K562 (cell line): ENCODE measurements around the gene PFDN4. TPM values are rescaled to one million over a fixed set of nuclear protein-coding genes. Genes with fewer than 3 reads are reported as not detected.

Experiments
- ATAC-seq: fragments of 200-7000 bp; cut with Tn5 transposase; 3 replicates; pipeline ENCODE4 v1.9.1; 2020; ENCODE audit warnings: moderate library complexity
- BruUV-seq: library from RNA; stranded (reverse); fragments of 400-500 nt; replicated peaks from 2 replicates; lab custom pipeline; 2021; lab: Mats Ljungman, UMichigan
- CTCF ChIA-PET: fragments of 300-600 bp; formaldehyde crosslinking; extraction: SDS; loops from one replicate; lab custom pipeline; 2021; ENCODE audit warnings: low intra/inter-chr PET ratio; lab: Yijun Ruan, JAX
- POLR2A ChIA-PET: fragments of 300-600, 350-650 bp; sonication (Branson Sonifier 250); formaldehyde crosslinking; extraction: SDS; loops from one replicate; lab custom pipeline; 2021; ENCODE audit warnings: antibody characterized with exemption, inconsistent platforms; lab: Yijun Ruan, JAX
- DNase-seq, 4 experiments: peaks; one replicate each; pipeline versions ENCODE4 v3.0.0 to v3.0.0-alpha.2; 2011 to 2018; ENCODE audit warnings: low spot score in 3 of 4, mixed read lengths in 3 of 4; ENCODE audit errors: extremely low read depth in 1 of 4
- FAIRE-seq: peaks from 2 replicates; lab custom pipeline; 2011; peaks lifted over from hg19 to GRCh38; lab: Jason Lieb, UNC
- H2AFZ ChIP-seq: 2 replicates; pipeline ENCODE4 v1.6.0; 2011; ENCODE audit warnings: low read depth, low read length, control low read depth, inconsistent platforms
- H3K27ac ChIP-seq: fragments of 200-600 bp; 3 replicates; pipeline ENCODE4 v1.8.0; 2011; ENCODE audit warnings: low read depth, mild to moderate bottlenecking, control low read depth, inconsistent platforms, low read length, moderate library complexity, mixed read lengths; ENCODE audit errors: extremely low read depth
- H3K27me3 ChIP-seq, 2 experiments: fragments of 300-600 bp in 1 of 2; 2 replicates in 1 of 2; 3 replicates in 1 of 2; pipeline versions ENCODE4 v1.6.0 to v1.8.0; 2011; ENCODE audit warnings: inconsistent platforms in 2 of 2, low read length in 2 of 2, mild to moderate bottlenecking in 1 of 2, mixed read lengths in 1 of 2, moderate library complexity in 1 of 2; ENCODE audit not compliant: control insufficient read depth in 2 of 2, insufficient read depth in 2 of 2
- H3K36me3 ChIP-seq: fragments of 300-600 bp; 3 replicates; pipeline ENCODE4 v1.8.0; 2011; ENCODE audit warnings: mild to moderate bottlenecking, low read length, inconsistent platforms; ENCODE audit not compliant: control insufficient read depth, insufficient read depth
- H3K4me1 ChIP-seq, 2 experiments: fragments of 200-600 bp in 1 of 2; replicated peaks in 1 of 2; 2 replicates in 1 of 2; 3 replicates in 1 of 2; pipeline versions ENCODE4 v1.5.1 to v1.8.0; 2011; ENCODE audit warnings: inconsistent platforms in 2 of 2, low read length in 2 of 2, mild to moderate bottlenecking in 1 of 2, mixed read lengths in 1 of 2, moderate library complexity in 1 of 2; ENCODE audit not compliant: control insufficient read depth in 2 of 2, insufficient read depth in 2 of 2
- H3K4me2 ChIP-seq: 2 replicates; pipeline ENCODE4 v1.6.1; 2011; ENCODE audit warnings: low read length, control low read depth, inconsistent platforms, mixed read lengths; ENCODE audit not compliant: insufficient read depth
- H3K4me3 ChIP-seq: fragments of 200-600 bp; sonication (generic), shearing (Covaris generic); 2 replicates; pipeline ENCODE4 v1.5.1; 2016; ENCODE audit warnings: control low read depth, inconsistent platforms
- H3K79me2 ChIP-seq: fragments of 200-600 bp; 3 replicates; pipeline ENCODE4 v1.8.0; 2011; ENCODE audit warnings: low read length, inconsistent platforms; ENCODE audit not compliant: control insufficient read depth, insufficient read depth
- H3K9ac ChIP-seq, 2 experiments: 2 replicates each; pipeline versions ENCODE4 v1.6.0 to v1.6.1; 2011; ENCODE audit warnings: low read depth in 2 of 2, low read length in 2 of 2, control low read depth in 1 of 2, inconsistent platforms in 1 of 2, mild to moderate bottlenecking in 1 of 2, mixed read lengths in 1 of 2; ENCODE audit not compliant: insufficient read depth in 1 of 2
- H3K9me1 ChIP-seq: one replicate; pipeline ENCODE4 v1.6.0; 2011; ENCODE audit warnings: inconsistent platforms, mild to moderate bottlenecking, low read length, moderate library complexity; ENCODE audit not compliant: control insufficient read depth, insufficient read depth
- H3K9me3 ChIP-seq: replicated peaks from 2 replicates; pipeline ENCODE4 v1.5.1; 2011; ENCODE audit warnings: low read depth, low read length, inconsistent platforms; ENCODE audit not compliant: control insufficient read depth, insufficient read depth
- H4K20me1 ChIP-seq: replicated peaks from 2 replicates; pipeline ENCODE4 v1.6.1; 2011; ENCODE audit warnings: low read length, inconsistent platforms, mixed read lengths; ENCODE audit not compliant: control insufficient read depth, insufficient read depth
- FOXP1 ChIP-seq: sonication (generic); formaldehyde crosslinking; IDR thresholded peaks from 2 replicates; pipeline ENCODE4 v1.8.0; 2022; ENCODE audit warnings: mild to moderate bottlenecking, missing genetic modification reagents
- HMGXB4 ChIP-seq: sonication (generic); formaldehyde crosslinking; IDR thresholded peaks from 2 replicates; pipeline ENCODE4 v1.8.1; 2023; ENCODE audit warnings: mild to moderate bottlenecking, missing genetic modification reagents
- ILK ChIP-seq: fragments of 450-650 bp; IDR thresholded peaks from 2 replicates; pipeline ENCODE4 v1.6.1; 2016; ENCODE audit warnings: missing genetic modification characterization, low read depth, mild to moderate bottlenecking, missing compliant biosample characterization, moderate library complexity, borderline replicate concordance
- LCOR ChIP-seq: sonication (generic); formaldehyde crosslinking; IDR thresholded peaks from 2 replicates; pipeline ENCODE4 v1.8.0; 2022; ENCODE audit warnings: mild to moderate bottlenecking, missing genetic modification reagents
- MCM5 ChIP-seq: fragments of 450-650 bp; IDR thresholded peaks from 2 replicates; pipeline ENCODE4 v1.6.1; 2016; ENCODE audit warnings: low read depth
- ZNF445 ChIP-seq: fragments of 250-450 bp; sonication (Bioruptor Pico); IDR thresholded peaks from 2 replicates; pipeline ENCODE4 v1.4.0; 2020; ENCODE audit warnings: low read depth, mild to moderate bottlenecking, moderate library complexity
- WGBS: fragments of 100-300 bp; shearing (Covaris generic); methylation state at CpG from one replicate; pipeline ENCODE4 v1.1.6; 2016; ENCODE audit warnings: low coverage, mixed read lengths; ENCODE audit not compliant: insufficient coverage; ENCODE audit errors: missing lambda C conversion rate; 5-methylcytosine and 5-hydroxymethylcytosine counted together
- in situ Hi-C: fragments of 300-500 bp; cut with MboI; formaldehyde crosslinking; loops from 4 replicates; pipeline ENCODE4 v1.15.0; 2018; ENCODE audit warnings: inconsistent platforms, mixed read lengths
- intact Hi-C: fragments of 100-400 bp; cut with micrococcal nuclease; formaldehyde crosslinking; loops from 2 replicates; pipeline ENCODE4 v1.14.2; 2022
- polyA plus RNA-seq, 8 experiments: library from polyadenylated mRNA; depleted of rRNA in 4 of 8; stranded (reverse) in 5 of 8; unstranded in 3 of 8; fragments of >200 nt; fragmentation: Nextera tagmentation in 2 of 8; fragmentation: Illumina TruSeq in 1 of 8; extraction: Ambion mirVana in 2 of 8; extraction: Trizol in 1 of 8; gene quantifications; 2 replicates each; pipeline versions ENCODE4 v1.2.1 to v1.2.3, GENCODE V29; 2011 to 2014; ENCODE audit warnings: inconsistent platforms in 1 of 8, missing spikeins in 1 of 8
- total RNA-seq, 7 experiments: library from RNA; depleted of rRNA in 6 of 7; stranded (reverse); fragments of >200 nt in 6 of 7; fragmentation: Illumina TruSeq in 2 of 7; extraction: Trizol in 2 of 7; gene quantifications; 2 replicates each; pipeline versions ENCODE4 v1.2.1 to v1.2.3, GENCODE V29; 2011 to 2021; ENCODE audit warnings: low replicate concordance in 1 of 7

PFDN4 gene
- total and polyA plus RNA-seq, 9 of the 15 experiments (the other 6 are each of a cell fraction or from before 2014, with no cell fraction given), result 60.1 to 214 (median 122) TPM

GRCh38 chr20:54221353-54221752, 13.5 kb downstream of the PFDN4 start:
- intact Hi-C loops, result no loop called here
- Histone ChIP-seq H3K9me3 (no peaks in the 10 kb centered on the region), H3K27me3 (no peaks in the 10 kb centered on the region), H3K4me3 (no peak overlapping the region), H3K79me2 (no peaks in the 10 kb centered on the region), H2AFZ (no peak overlapping the region), H4K20me1 (no peaks in the 10 kb centered on the region), H3K4me2 (no peak overlapping the region), H3K9ac (no peak overlapping the region), H3K36me3 (peaks cover 20% of the 10 kb centered on the region), H3K27ac (no peak overlapping the region), H3K4me1 (no peaks in the 10 kb centered on the region), H3K9me1 (no peaks in the 10 kb centered on the region)
- ATAC-seq (no peak), FAIRE-seq (no peak), DNase-seq (no peak)
- TF ChIP-seq ILK (no peak), HMGXB4 (CRISPR knock-in tag) (no peak), FOXP1 (CRISPR knock-in tag) (no peak), ZNF445 (CRISPR knock-in tag) (no peak), MCM5 (no peak), LCOR (CRISPR knock-in tag) (no peak)
- WGBS, result 83% methylated on average over 4 of the region's 4 CpGs
- in situ Hi-C loops, result loop anchor here (25.0 kb wide), 1 partner anchor 659 kb away; no protein-coding TSS in a partner anchor
- ChIA-PET POLR2A (no interaction called here), CTCF (no interaction called here)
- no TSS peak for BruUV-seq
